Adrenal gland (tissue), 5 donors: ENCODE data around the gene SCN2B.

Source experiments
- POLR2A ChIP-seq, 2 donors: fragments of 450-650 bp; IDR thresholded peaks; one replicate each; pipeline ENCODE4 v1.6.1; 2017; ENCODE audit warnings: antibody characterized with exemption in 2 of 2, mild to moderate bottlenecking in 2 of 2, moderate library complexity in 1 of 2
- TF ChIP-seq, protein P1 (sequence below), 6 experiments: fragments of 450-650 bp in 4 of 6; fragments of 200-600 bp in 2 of 6; sonication (generic) in 1 of 6; IDR thresholded peaks; 1 replicate in 5 of 6; 2 replicates in 1 of 6; pipeline versions ENCODE4 v1.5.1 to v1.8.0; 2016 to 2021; ENCODE audit warnings: antibody characterized with exemption in 6 of 6, mild to moderate bottlenecking in 2 of 6, moderate library complexity in 1 of 6
- donor health status: DM: no; HTN: no; CAD: no.

- TF ChIP-seq, protein P1, sequence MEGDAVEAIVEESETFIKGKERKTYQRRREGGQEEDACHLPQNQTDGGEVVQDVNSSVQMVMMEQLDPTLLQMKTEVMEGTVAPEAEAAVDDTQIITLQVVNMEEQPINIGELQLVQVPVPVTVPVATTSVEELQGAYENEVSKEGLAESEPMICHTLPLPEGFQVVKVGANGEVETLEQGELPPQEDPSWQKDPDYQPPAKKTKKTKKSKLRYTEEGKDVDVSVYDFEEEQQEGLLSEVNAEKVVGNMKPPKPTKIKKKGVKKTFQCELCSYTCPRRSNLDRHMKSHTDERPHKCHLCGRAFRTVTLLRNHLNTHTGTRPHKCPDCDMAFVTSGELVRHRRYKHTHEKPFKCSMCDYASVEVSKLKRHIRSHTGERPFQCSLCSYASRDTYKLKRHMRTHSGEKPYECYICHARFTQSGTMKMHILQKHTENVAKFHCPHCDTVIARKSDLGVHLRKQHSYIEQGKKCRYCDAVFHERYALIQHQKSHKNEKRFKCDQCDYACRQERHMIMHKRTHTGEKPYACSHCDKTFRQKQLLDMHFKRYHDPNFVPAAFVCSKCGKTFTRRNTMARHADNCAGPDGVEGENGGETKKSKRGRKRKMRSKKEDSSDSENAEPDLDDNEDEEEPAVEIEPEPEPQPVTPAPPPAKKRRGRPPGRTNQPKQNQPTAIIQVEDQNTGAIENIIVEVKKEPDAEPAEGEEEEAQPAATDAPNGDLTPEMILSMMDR (IDR thresholded peaks at IDR 0.05): no peak
- no peak for TF ChIP-seq POLR2A (IDR thresholded peaks at IDR 0.05)
Observed at GRCh38 chr11:118207079-118207478, 30.6 kb upstream of the SCN2B start.
